ENCODE data around the gene CCNY.

The CCNY gene

DNA sequence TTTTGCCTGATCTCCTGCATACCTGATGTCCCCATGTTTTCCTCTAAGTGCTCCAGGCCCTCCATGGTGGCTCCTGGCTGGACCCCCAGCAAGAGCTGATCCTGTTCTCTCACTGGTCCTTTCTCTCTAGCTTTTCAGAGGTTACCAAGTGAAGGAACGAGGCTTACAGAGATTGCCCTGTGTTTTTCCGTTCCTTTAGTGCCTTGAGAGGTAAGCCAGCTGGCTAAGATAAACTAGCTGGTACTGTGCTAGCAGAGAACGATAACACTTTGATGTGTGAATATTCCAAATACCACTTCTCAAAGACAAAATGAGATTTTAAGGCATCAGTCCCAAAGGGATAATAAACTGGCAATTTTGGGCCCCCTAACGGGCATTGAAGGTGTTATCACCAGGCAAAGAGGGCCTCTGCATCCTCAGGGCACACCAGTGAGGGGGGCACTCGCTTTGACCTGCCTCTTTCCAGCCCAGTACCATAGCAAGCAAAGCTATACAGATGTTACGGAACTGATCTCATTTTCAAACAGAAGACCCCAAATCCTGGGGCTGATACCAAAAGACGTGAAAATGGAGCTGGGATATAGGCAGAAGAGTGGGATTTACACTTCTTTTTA, 8.4 kb upstream of the CCNY start:
- no peak overlapping the region for H3K9ac ChIP-seq (ENCODE audit: insufficient read length)
- no peak overlapping the region for H3K27ac ChIP-seq
- no peaks in the 10 kb centered on the region for H3K9me3 ChIP-seq (ENCODE audit: low read depth, low read length)
- no peak overlapping the region for H3K4me3 ChIP-seq
- no peak for DNase-seq (ENCODE audit: low read depth, low spot score)
- TF ChIP-seq FOXP2 (optimal IDR thresholded peaks at IDR 0.05; ENCODE audit: control extremely low read depth, extremely low read length, insufficient read depth) (no peak), EZH2 (IDR thresholded peaks at IDR 0.05) (no peak), POLR2AphosphoS5 (IDR thresholded peaks at IDR 0.05; ENCODE audit: borderline replicate concordance, low read depth, low read length) (no peak)
- peaks cover under 1% of the 10 kb centered on the region; the same call in 1 of the 2 replicates for H3K36me3 ChIP-seq (ENCODE audit: insufficient read depth, low read length)

DNA sequence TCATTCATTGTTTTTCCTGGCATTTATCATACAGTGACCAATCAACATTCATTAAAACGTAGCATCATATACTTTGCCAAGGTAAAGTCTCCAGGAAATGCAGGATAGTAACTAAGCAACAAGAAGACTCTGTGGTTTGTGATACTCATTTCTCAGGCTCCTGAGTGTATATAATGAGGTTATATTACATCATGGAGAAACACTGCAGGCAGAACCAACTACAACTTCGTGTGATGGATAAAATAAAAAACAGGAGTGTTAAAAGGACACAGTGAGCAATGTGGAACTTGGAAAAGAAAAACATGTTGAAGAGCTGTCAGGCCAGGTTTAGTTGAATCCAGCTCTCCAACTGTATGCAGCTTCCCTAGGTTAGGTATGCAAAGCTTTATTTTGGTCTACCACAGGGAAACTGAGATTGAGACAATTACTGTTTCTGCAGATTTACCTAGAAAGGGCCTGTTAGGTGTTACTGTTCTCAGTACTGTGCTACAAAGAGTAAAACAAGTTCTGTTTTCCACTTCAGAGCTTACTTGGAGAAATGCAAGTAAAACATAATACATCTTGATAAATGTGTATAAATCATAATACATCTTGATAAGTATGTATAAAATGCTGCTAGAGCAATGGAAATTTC, 7.8 kb upstream of the CCNY start:
- Histone ChIP-seq H3K27ac (no peak overlapping the region), H3K36me3 (ENCODE audit: insufficient read depth, low read length) (no peaks in the 10 kb centered on the region; the same call in 1 of the 2 replicates), H3K4me3 (no peak overlapping the region), H3K9me3 (ENCODE audit: low read depth, low read length) (no peaks in the 10 kb centered on the region), H3K9ac (ENCODE audit: insufficient read length) (no peak overlapping the region)
- DNase-seq (ENCODE audit: low read depth, low spot score): no peak
- no peak for TF ChIP-seq POLR2AphosphoS5 (IDR thresholded peaks at IDR 0.05; ENCODE audit: borderline replicate concordance, low read depth, low read length)
- TF ChIP-seq FOXP2 (optimal IDR thresholded peaks at IDR 0.05; ENCODE audit: control extremely low read depth, extremely low read length, insufficient read depth): no peak
- no peak for TF ChIP-seq EZH2 (IDR thresholded peaks at IDR 0.05)

DNA sequence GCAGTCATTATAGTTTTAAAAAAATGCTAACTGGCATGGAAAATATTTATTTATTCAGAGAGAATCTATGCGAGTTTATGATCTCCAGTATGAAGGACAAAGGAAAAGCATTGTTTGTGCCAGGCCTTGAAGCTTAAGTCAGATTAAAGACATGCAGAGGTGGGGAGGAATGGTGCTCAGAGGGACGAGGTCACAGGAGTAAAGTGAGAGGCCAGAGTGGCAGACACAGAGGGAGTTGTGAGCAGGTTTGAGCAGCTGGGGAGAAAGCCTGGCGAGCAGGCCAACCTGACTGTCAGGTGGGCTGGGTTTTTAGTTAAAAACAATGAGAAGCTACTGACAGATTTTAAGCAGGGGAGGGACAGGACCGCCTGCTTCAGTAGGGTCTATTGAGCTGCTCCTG, 6.8 kb upstream of the CCNY start:
- Histone ChIP-seq H3K27ac (no peak overlapping the region), H3K9me3 (ENCODE audit: low read depth, low read length) (no peaks in the 10 kb centered on the region), H3K36me3 (ENCODE audit: insufficient read depth, low read length) (no peaks in the 10 kb centered on the region; the same call in 1 of the 2 replicates), H3K4me3 (no peak overlapping the region), H3K9ac (ENCODE audit: insufficient read length) (no peak overlapping the region)
- DNase-seq (ENCODE audit: low read depth, low spot score): no peak
- no peak for TF ChIP-seq POLR2AphosphoS5 (IDR thresholded peaks at IDR 0.05; ENCODE audit: borderline replicate concordance, low read depth, low read length)

DNA sequence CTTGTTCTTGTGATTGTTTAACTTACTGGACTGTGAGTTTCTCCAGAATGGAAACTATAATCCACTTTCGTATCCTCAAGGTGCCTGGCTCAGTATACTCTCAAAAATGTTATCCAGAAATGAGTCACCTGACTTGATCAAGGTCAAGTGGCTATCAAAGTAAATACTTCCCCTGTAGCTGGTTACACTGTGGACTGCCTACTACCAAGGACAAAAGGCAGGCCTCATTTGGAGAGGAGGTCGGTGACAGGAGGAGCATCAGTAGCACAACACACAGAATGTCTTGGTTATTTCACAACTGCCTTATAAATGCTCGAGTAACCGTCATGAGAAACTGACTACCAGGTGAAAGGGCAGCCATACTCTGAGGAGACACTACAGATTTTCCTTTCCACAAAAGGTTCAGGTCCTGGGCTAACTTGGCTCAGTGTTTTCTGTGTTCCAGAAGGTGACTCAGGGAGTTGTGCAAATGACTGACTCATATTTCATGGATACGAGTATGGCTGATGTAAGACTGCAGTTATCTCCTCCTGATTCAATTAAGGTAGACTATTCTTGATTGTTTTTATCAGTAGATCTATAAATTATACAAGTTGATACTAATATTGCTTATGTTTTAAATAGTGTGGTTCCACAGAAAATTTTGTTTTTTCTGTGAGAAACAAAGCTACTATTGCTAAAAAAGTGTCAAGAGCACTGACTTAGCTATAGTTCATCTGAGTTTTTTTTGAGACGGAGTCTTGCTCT, 4.2 kb upstream of the CCNY start:
- Histone ChIP-seq H3K9me3 (ENCODE audit: low read depth, low read length) (no peaks in the 10 kb centered on the region), H3K36me3 (ENCODE audit: insufficient read depth, low read length) (no peaks in the 10 kb centered on the region; the same call in 1 of the 2 replicates), H3K9ac (ENCODE audit: insufficient read length) (no peak overlapping the region), H3K27ac (no peak overlapping the region), H3K4me3 (no peak overlapping the region)
- TF ChIP-seq EZH2 (IDR thresholded peaks at IDR 0.05) (no peak), POLR2AphosphoS5 (IDR thresholded peaks at IDR 0.05; ENCODE audit: borderline replicate concordance, low read depth, low read length) (no peak), FOXP2 (optimal IDR thresholded peaks at IDR 0.05; ENCODE audit: control extremely low read depth, extremely low read length, insufficient read depth) (no peak)
- DNase-seq (ENCODE audit: low read depth, low spot score): no peak

DNA sequence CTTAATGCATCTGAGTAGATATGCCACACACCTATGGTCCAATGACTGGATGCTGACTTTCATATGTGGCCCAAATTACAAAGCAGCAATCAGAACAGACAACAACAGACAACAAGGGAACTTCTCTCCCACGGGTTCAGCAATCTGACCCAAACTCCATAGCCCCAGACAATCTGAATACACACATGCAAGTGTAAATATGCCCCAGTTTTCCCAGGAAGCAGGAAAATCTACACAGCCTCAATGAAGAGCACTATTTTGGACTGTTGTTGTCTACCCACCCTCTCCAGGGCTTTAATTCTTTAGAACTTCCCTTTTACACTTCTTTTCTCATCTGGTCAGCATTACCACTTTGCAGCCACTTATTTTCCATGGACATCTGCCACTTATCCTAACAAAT, 2.0 kb upstream of the CCNY start:
- TF ChIP-seq EZH2 (IDR thresholded peaks at IDR 0.05) (no peak), FOXP2 (optimal IDR thresholded peaks at IDR 0.05; ENCODE audit: control extremely low read depth, extremely low read length, insufficient read depth) (no peak), POLR2AphosphoS5 (IDR thresholded peaks at IDR 0.05; ENCODE audit: borderline replicate concordance, low read depth, low read length) (no peak)
- no peaks in the 10 kb centered on the region for H3K9me3 ChIP-seq (ENCODE audit: low read depth, low read length)
- H3K4me3 ChIP-seq: peak overlapping the region; percentile 18; the same call in 1 of the 2 replicates
- no peaks in the 10 kb centered on the region; the same call in 1 of the 2 replicates for H3K36me3 ChIP-seq (ENCODE audit: insufficient read depth, low read length)
- H3K9ac ChIP-seq (ENCODE audit: insufficient read length): no peak overlapping the region
- H3K27ac ChIP-seq: no peak overlapping the region
- no peak for DNase-seq (ENCODE audit: low read depth, low spot score)

DNA sequence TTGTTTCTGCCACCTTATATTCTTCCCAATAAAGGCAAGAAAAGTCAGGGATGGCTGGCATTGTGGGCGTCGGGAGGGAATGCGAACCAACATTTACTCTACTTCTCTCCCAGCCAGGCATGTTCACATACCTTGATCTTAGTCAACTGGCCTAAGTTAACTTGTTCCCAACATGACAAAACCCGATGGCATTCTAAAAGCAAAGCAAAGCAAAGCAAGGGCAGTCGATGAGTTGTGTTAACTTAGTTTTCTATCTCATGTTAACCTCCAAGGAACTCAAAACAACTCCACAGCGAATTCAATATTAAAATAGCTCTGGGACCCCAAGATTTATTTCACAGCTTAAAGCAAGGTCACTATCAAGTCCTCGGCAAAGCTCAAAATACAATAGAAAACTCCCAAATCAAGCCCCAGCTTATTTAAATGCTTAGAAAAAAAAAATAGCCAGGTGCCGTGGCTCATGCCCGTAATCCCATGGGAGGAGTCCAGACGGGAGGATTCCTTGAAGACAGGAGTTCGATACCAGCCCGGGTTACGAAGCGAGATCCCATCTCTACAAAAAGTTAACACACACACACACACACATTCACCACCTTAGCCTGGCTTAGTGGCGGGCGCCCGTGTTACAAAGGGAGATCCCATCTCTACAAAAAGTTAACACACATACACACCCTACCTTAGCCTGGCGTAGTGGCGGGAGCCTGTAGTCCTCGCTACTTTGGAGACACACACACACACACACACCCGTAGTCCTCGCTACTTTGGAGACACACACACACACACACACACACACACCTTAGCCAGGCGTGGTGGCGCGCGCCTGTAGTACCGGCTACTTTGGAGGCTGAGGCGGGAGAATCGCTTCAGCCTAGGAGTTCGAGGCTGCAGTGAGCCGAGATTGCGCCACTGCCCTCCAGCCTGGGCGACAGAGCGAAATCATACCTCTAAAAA, 901 bp upstream of the CCNY start:
- TF ChIP-seq EZH2 (IDR thresholded peaks at IDR 0.05) (no peak), POLR2AphosphoS5 (IDR thresholded peaks at IDR 0.05; ENCODE audit: borderline replicate concordance, low read depth, low read length) (no peak), FOXP2 (optimal IDR thresholded peaks at IDR 0.05; ENCODE audit: control extremely low read depth, extremely low read length, insufficient read depth) (no peak)
- Histone ChIP-seq H3K27ac (no peak overlapping the region), H3K9ac (ENCODE audit: insufficient read length) (peak overlapping the region; percentile 78), H3K4me3 (peak overlapping the region; percentile 80), H3K36me3 (ENCODE audit: insufficient read depth, low read length) (no peaks in the 10 kb centered on the region; the same call in 1 of the 2 replicates), H3K9me3 (ENCODE audit: low read depth, low read length) (no peaks in the 10 kb centered on the region)
- DNase-seq (ENCODE audit: low read depth, low spot score): no peak

DNA sequence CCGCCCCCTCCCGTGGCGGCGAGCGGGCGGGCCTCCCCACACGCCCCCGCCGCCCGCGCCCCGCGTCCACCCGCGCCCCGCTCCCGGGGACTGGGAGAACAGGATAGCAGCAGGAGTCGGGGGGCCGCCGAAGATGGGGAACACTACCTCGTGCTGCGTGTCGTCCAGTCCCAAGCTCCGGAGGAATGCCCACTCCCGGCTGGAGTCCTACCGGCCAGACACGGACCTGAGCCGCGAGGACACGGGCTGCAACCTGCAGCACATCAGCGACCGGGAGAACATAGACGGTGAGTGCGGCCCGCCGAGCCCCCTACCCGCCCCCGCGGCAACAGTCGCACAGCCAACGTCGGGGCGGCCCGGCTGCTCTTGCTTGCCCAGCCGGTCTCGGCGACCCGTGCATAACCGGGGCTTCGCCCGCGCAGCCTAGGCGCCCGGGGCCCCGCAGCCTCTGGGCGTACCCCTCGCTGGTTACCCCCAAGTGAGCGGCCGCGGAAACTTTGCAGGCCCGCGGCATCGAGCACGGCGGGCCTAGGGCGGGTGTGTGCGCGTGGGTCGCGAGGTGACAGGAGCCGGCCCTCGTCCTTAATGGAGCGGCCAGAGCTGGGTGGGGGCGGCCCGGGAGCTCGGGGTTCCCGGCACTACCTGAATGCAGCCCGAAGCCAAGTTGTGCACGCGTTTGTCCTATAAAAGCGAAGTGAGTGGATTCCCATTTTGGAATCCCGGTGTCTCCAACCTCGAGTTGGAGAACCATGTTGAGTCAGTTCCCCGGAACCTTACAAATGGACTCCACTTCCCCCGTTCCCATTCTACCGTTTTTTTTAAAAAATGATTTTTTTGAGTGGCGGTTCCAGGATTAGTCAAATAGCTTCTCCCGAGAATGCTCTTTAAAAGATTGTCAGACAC, 863 bp downstream of the CCNY start:
- no peak overlapping the region for H3K27ac ChIP-seq
- DNase-seq (ENCODE audit: low read depth, low spot score): no peak

More for the DNA sequence above, 863 bp downstream of the CCNY start:
- TF ChIP-seq POLR2AphosphoS5 (IDR thresholded peaks at IDR 0.05; ENCODE audit: borderline replicate concordance, low read depth, low read length) (no peak), EZH2 (IDR thresholded peaks at IDR 0.05) (no peak), FOXP2 (optimal IDR thresholded peaks at IDR 0.05; ENCODE audit: control extremely low read depth, extremely low read length, insufficient read depth) (no peak)
- H3K9me3 ChIP-seq (ENCODE audit: low read depth, low read length): no peaks in the 10 kb centered on the region
- no peaks in the 10 kb centered on the region; the same call in 1 of the 2 replicates for H3K36me3 ChIP-seq (ENCODE audit: insufficient read depth, low read length)
- H3K9ac ChIP-seq (ENCODE audit: insufficient read length): peak overlapping the region; percentile 55
- H3K4me3 ChIP-seq: peak overlapping the region; percentile 79
